Neural progenitor cell (in vitro differentiated cells): ENCODE results near the gene RNASE7. TPM values are rescaled to one million over a fixed set of nuclear protein-coding genes. Genes with fewer than 3 reads are reported as not detected.

Experiments used
- DNase-seq: peaks from one replicate; pipeline ENCODE4 v3.0.0-alpha.2; 2016; ENCODE audit warnings: low spot score
- H2AFZ ChIP-seq: fragments of 200-600 bp; sonication (generic); replicated peaks from 2 replicates; pipeline ENCODE4 v1.6.1; 2016; ENCODE audit warnings: antibody characterized with exemption
- H3F3A ChIP-seq: fragments of 200-600 bp; sonication (generic); 2 replicates; pipeline ENCODE4 v1.6.1; 2016; ENCODE audit warnings: antibody characterized with exemption, low read depth
- H3K27ac ChIP-seq: fragments of 200-600 bp; sonication (generic); 2 replicates; pipeline ENCODE4 v1.5.1; 2016; ENCODE audit warnings: mild to moderate bottlenecking
- H3K27me3 ChIP-seq: fragments of 200-600 bp; sonication (generic); 2 replicates; pipeline ENCODE4 v1.6.1; 2016; ENCODE audit warnings: mild to moderate bottlenecking, moderate library complexity
- H3K36me3 ChIP-seq: fragments of 200-600 bp; sonication (generic); 2 replicates; pipeline ENCODE4 v1.5.1; 2016
- H3K4me1 ChIP-seq: fragments of 200-600 bp; sonication (generic); 2 replicates; pipeline ENCODE4 v1.6.1; 2016; ENCODE audit warnings: mixed run types
- H3K4me2 ChIP-seq: fragments of 200-600 bp; sonication (generic); 2 replicates; pipeline ENCODE4 v1.6.1; 2016
- H3K4me3 ChIP-seq: fragments of 200-600 bp; sonication (generic); 2 replicates; pipeline ENCODE4 v1.5.1; 2016
- H3K79me2 ChIP-seq: fragments of 200-600 bp; sonication (generic); 2 replicates; pipeline ENCODE4 v1.6.1; 2016; ENCODE audit warnings: low read depth
- H3K9ac ChIP-seq: fragments of 200-600 bp; sonication (generic); 2 replicates; pipeline ENCODE4 v1.6.1; 2016
- H3K9me3 ChIP-seq: fragments of 200-600 bp; sonication (generic); 2 replicates; pipeline ENCODE4 v1.5.1; 2016; ENCODE audit warnings: low read depth
- H4K20me1 ChIP-seq: fragments of 200-600 bp; sonication (generic); 2 replicates; pipeline ENCODE4 v1.6.1; 2016; ENCODE audit warnings: low read depth
- H3K27ac Mint-ChIP-seq: 3 replicates; pipeline ENCODE4 v1.8.0; 2021; ENCODE audit warnings: mixed read lengths
- H3K27me3 Mint-ChIP-seq: 2 replicates; pipeline ENCODE4 v1.8.0; 2022; ENCODE audit warnings: low read depth, mild to moderate bottlenecking, inconsistent platforms, moderate library complexity, mixed read lengths; ENCODE audit not compliant: insufficient read depth
- H3K36me3 Mint-ChIP-seq: 3 replicates; pipeline ENCODE4 v1.8.0; 2021; ENCODE audit warnings: mixed read lengths
- H3K4me1 Mint-ChIP-seq: 3 replicates; pipeline ENCODE4 v1.8.0; 2021; ENCODE audit warnings: mixed read lengths
- H3K4me3 Mint-ChIP-seq: 3 replicates; pipeline ENCODE4 v1.8.0; 2021; ENCODE audit warnings: mild to moderate bottlenecking, moderate library complexity, mixed read lengths
- H3K9me3 Mint-ChIP-seq: 3 replicates; pipeline ENCODE4 v1.8.0; 2020; ENCODE audit warnings: mixed read lengths
- CTCF ChIP-seq: fragments of 200-600 bp; sonication (generic); IDR thresholded peaks from 2 replicates; pipeline ENCODE4 v1.5.1; 2017; ENCODE audit warnings: antibody characterized with exemption, mild to moderate bottlenecking
- EZH2 ChIP-seq: fragments of 200-600 bp; sonication (generic); IDR thresholded peaks from 2 replicates; pipeline ENCODE4 v1.6.1; 2017; ENCODE audit warnings: antibody characterized with exemption, mild to moderate bottlenecking, moderate library complexity
- EZH2phosphoT487 ChIP-seq: fragments of 200-600 bp; sonication (generic); IDR thresholded peaks from 2 replicates; pipeline ENCODE4 v1.6.1; 2017; ENCODE audit warnings: antibody characterized with exemption
- total RNA-seq: library from RNA; depleted of rRNA; stranded (reverse); fragments of >200 nt; gene quantifications from 2 replicates; pipeline ENCODE4 v1.2.3, GENCODE V29; 2015; ENCODE audit warnings: low replicate concordance

The RNASE7 gene
- total RNA-seq, 1 donor from 2014 or later = not detected

GRCh38 chr14:21090194-21090939, 48.2 kb downstream of the RNASE7 start:
- Histone ChIP-seq H3K27me3 (peaks cover 1% of the 10 kb centered on the region), H2AFZ (no peak overlapping the region), H4K20me1 (peaks cover 77% of the 10 kb centered on the region), H3K27ac (peak overlapping the region; percentile 58), H3K36me3 (peaks cover 5% of the 10 kb centered on the region), H3K9me3 (no peaks in the 10 kb centered on the region), H3K79me2 (peaks cover 51% of the 10 kb centered on the region), H3K4me3 (no peak overlapping the region), H3K9ac (no peak overlapping the region), H3K4me1 (peaks cover 38% of the 10 kb centered on the region), H3F3A (peaks cover 90% of the 10 kb centered on the region), H3K4me2 (no peak overlapping the region)
- Mint-ChIP-seq H3K4me1 (peaks cover 67% of the 10 kb centered on the region), H3K27ac (no peak overlapping the region), H3K27me3 (peaks cover 30% of the 10 kb centered on the region), H3K4me3 (no peak overlapping the region), H3K9me3 (peaks cover 9% of the 10 kb centered on the region), H3K36me3 (peaks cover 51% of the 10 kb centered on the region)
- DNase-seq = peak; percentile 66
- TF ChIP-seq EZH2phosphoT487 = no peak
- peak; percentile 66 for TF ChIP-seq CTCF

GRCh38 chr14:21090940-21091663, 48.9 kb downstream of the RNASE7 start:
- H3K4me3 Mint-ChIP-seq = peak overlapping the region; percentile 69

GRCh38 chr14:21091821-21092272, 49.7 kb downstream of the RNASE7 start:
- Mint-ChIP-seq H3K9me3 (peaks cover 7% of the 10 kb centered on the region), H3K36me3 (peaks cover 38% of the 10 kb centered on the region), H3K4me1 (peaks cover 71% of the 10 kb centered on the region), H3K27me3 (peaks cover 30% of the 10 kb centered on the region), H3K4me3 (peak overlapping the region; percentile 69), H3K27ac (peak overlapping the region; percentile 89)
- Histone ChIP-seq H3K27ac (no peak overlapping the region), H3F3A (peaks cover 91% of the 10 kb centered on the region), H3K79me2 (peaks cover 66% of the 10 kb centered on the region), H3K36me3 (peaks cover 5% of the 10 kb centered on the region), H3K9ac (no peak overlapping the region), H3K4me3 (peak overlapping the region; percentile 27), H3K4me2 (peak overlapping the region; percentile 87), H3K4me1 (peaks cover 52% of the 10 kb centered on the region), H2AFZ (no peak overlapping the region), H4K20me1 (peaks cover 89% of the 10 kb centered on the region), H3K9me3 (no peaks in the 10 kb centered on the region), H3K27me3 (peaks cover 3% of the 10 kb centered on the region)
- no peak for DNase-seq
- TF ChIP-seq CTCF = no peak
- no peak for TF ChIP-seq EZH2phosphoT487
- no peak for TF ChIP-seq EZH2

More at GRCh38 chr14:21090940-21091663, 48.9 kb downstream of the RNASE7 start:
- Histone ChIP-seq H3K36me3 (peaks cover 5% of the 10 kb centered on the region), H3K27ac (peak overlapping the region; percentile 38), H4K20me1 (peaks cover 84% of the 10 kb centered on the region), H3K79me2 (peaks cover 58% of the 10 kb centered on the region), H3K4me3 (no peak overlapping the region), H2AFZ (no peak overlapping the region), H3K4me1 (peaks cover 45% of the 10 kb centered on the region), H3F3A (peaks cover 91% of the 10 kb centered on the region), H3K4me2 (peak overlapping the region; percentile 87), H3K9ac (no peak overlapping the region), H3K27me3 (peaks cover 3% of the 10 kb centered on the region), H3K9me3 (no peaks in the 10 kb centered on the region)
- H3K27me3 Mint-ChIP-seq = peaks cover 30% of the 10 kb centered on the region
- H3K36me3 Mint-ChIP-seq = peaks cover 44% of the 10 kb centered on the region
- TF ChIP-seq CTCF (no peak), EZH2 (no peak), EZH2phosphoT487 (no peak)
- no peak for DNase-seq
- peak overlapping the region; percentile 89 for H3K27ac Mint-ChIP-seq
- peaks cover 9% of the 10 kb centered on the region for H3K9me3 Mint-ChIP-seq
- H3K4me1 Mint-ChIP-seq = peaks cover 69% of the 10 kb centered on the region
